K562 (cell line): ENCODE results near the gene TTC5. TPM values are rescaled to one million over a fixed set of nuclear protein-coding genes. Genes with fewer than 3 reads are reported as not detected.
A peak's percentile ranks its signal among the peaks of the same experiment; 100 is the strongest.

Experiments
- ESRRA ChIP-seq: fragments of 450-650 bp; IDR thresholded peaks from 2 replicates; pipeline ENCODE4 v1.6.1; 2014; ENCODE audit warnings: low read depth, mild to moderate bottlenecking, moderate library complexity, borderline replicate concordance
- ETV1 ChIP-seq: fragments of 450-650 bp; conservative IDR thresholded peaks from 2 replicates; pipeline ENCODE4 v1.6.1; 2016; ENCODE audit warnings: missing genetic modification characterization, control low read depth, low read depth, missing compliant biosample characterization
- ETV6 ChIP-seq, 3 experiments: fragments of 150-350 bp in 1 of 3; sonication (generic) in 1 of 3; formaldehyde crosslinking in 1 of 3; IDR thresholded peaks; 2 replicates each; pipeline versions ENCODE4 v1.6.1 to v1.8.0; 2014 to 2022; ENCODE audit warnings: borderline replicate concordance in 2 of 3, low read depth in 2 of 3, antibody characterized with exemption in 1 of 3, low read length in 1 of 3, mild to moderate bottlenecking in 1 of 3, missing genetic modification reagents in 1 of 3
- KHSRP ChIP-seq: fragments of 450-650 bp; IDR thresholded peaks from 2 replicates; pipeline ENCODE4 v1.6.1; 2017
- NBN ChIP-seq: fragments of 450-650 bp; IDR thresholded peaks from 2 replicates; pipeline ENCODE4 v1.6.1; 2016; ENCODE audit warnings: low read depth, mild to moderate bottlenecking
- PHF20 ChIP-seq: fragments of 450-650 bp; IDR thresholded peaks from 2 replicates; pipeline ENCODE4 v1.6.1; 2018; ENCODE audit not compliant: partially characterized antibody
- POLR2H ChIP-seq: IDR thresholded peaks from 2 replicates; pipeline ENCODE4 v1.6.1; 2016; ENCODE audit warnings: missing genetic modification characterization, low read depth, mild to moderate bottlenecking, control low read depth, missing compliant biosample characterization, moderate library complexity
- SRF ChIP-seq, 2 experiments: fragments of 250-450, 450-650 bp in 1 of 2; sonication (Bioruptor Pico) in 1 of 2; sonication (generic) in 1 of 2; formaldehyde crosslinking; IDR thresholded peaks; 2 replicates each; pipeline versions ENCODE4 v1.5.0 to v1.5.1; 2020 to 2022; ENCODE audit warnings: mild to moderate bottlenecking in 1 of 2, missing genetic modification reagents in 1 of 2
- TGIF2 ChIP-seq: sonication (generic); formaldehyde crosslinking; IDR thresholded peaks from 2 replicates; pipeline ENCODE4 v1.8.1; 2022; ENCODE audit warnings: mild to moderate bottlenecking, missing genetic modification reagents, moderate library complexity
- ZNF707 ChIP-seq: fragments of 250-450 bp; sonication (Bioruptor Pico); conservative IDR thresholded peaks from 2 replicates; pipeline ENCODE4 v1.8.0; 2022; ENCODE audit warnings: inconsistent platforms, mild to moderate bottlenecking, moderate library complexity
- polyA plus RNA-seq, 8 experiments: library from polyadenylated mRNA; depleted of rRNA in 4 of 8; stranded (reverse) in 5 of 8; unstranded in 3 of 8; fragments of >200 nt; fragmentation: Nextera tagmentation in 2 of 8; fragmentation: Illumina TruSeq in 1 of 8; extraction: Ambion mirVana in 2 of 8; extraction: Trizol in 1 of 8; gene quantifications; 2 replicates each; pipeline versions ENCODE4 v1.2.1 to v1.2.3, GENCODE V29; 2011 to 2014; ENCODE audit warnings: inconsistent platforms in 1 of 8, missing spikeins in 1 of 8
- total RNA-seq, 7 experiments: library from RNA; depleted of rRNA in 6 of 7; stranded (reverse); fragments of >200 nt in 6 of 7; fragmentation: Illumina TruSeq in 2 of 7; extraction: Trizol in 2 of 7; gene quantifications; 2 replicates each; pipeline versions ENCODE4 v1.2.1 to v1.2.3, GENCODE V29; 2011 to 2021; ENCODE audit warnings: low replicate concordance in 1 of 7
- TF ChIP-seq, protein P1 (sequence below): fragments of 450-650 bp; IDR thresholded peaks from 2 replicates; pipeline ENCODE4 v1.6.1; 2014; ENCODE audit warnings: low read depth, mild to moderate bottlenecking, moderate library complexity, borderline replicate concordance
- TF ChIP-seq, protein P2 (sequence below): fragments of 450-650 bp; IDR thresholded peaks from 2 replicates; pipeline ENCODE4 v1.6.1; 2016; ENCODE audit warnings: mild to moderate bottlenecking
- TF ChIP-seq, protein P3 (sequence below), 2 experiments: fragments of 450-650 bp; IDR thresholded peaks; 2 replicates each; pipeline ENCODE4 v1.6.1; 2018; ENCODE audit warnings: mild to moderate bottlenecking in 2 of 2, low read depth in 1 of 2; ENCODE audit not compliant: partially characterized antibody in 2 of 2
- TF ChIP-seq, protein P4 (sequence below): IDR thresholded peaks from 2 replicates; pipeline ENCODE4 v1.6.1; 2011; ENCODE audit warnings: borderline replicate concordance, low read depth, mild to moderate bottlenecking, moderate library complexity, low read length; ENCODE audit not compliant: insufficient read depth, poor library complexity, severe bottlenecking

The TTC5 gene
- total and polyA plus RNA-seq, 9 of the 15 experiments (the other 6 are each of a cell fraction or from before 2014, with no cell fraction given): 4.8 to 17.1 (median 7.5) TPM

DNA sequence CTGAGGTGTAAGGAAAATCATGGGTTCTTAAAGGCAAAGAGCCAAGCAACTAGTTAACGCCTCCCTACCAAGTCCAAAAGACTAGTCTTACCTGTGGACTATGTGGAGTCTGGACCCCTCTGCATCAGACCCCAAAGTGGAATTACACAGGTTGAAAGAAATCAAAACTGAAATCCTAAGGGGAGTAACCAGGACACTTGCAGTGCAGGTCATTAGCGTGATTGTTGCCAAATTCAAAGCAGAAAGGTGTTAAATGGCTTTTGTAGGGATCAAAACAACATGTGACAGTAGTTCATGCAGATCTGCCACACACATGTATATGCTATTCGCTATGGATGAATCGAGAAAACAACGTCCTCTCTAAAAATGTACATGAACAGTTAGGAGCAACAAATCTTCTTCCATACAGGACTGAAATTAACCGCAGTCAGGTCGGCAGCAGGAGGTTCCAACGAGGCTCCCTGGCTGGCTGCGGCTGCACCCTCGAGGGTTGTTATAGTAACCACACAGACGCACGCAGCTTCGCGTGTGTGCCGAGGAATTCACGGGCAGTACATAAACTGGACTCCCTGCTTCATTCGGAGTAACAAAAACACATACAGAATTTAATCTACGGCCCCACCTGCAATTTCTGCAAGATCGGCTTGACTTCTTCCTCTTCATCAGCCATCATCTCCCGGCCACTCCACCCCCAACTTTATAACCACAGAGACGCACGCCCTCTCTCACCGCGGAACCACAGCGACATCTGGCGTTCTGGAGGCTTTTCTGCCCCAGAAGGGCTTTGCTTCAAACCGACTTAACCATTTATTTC is at the start of gene TTC5 (continued):
- TF ChIP-seq ESRRA (peak; percentile 68; the same call in 1 of the 2 replicates), ZNF707 (CRISPR knock-in tag) (no peak), PHF20 (no peak), ETV6 (IDR thresholded peaks at IDR 0.05; ENCODE audit: borderline replicate concordance in 1 of 2, low read depth in 2 of 2, low read length in 1 of 2) (no peak), ETV6 (CRISPR knock-in tag; IDR thresholded peaks at IDR 0.05; ENCODE audit: borderline replicate concordance) (no peak), NBN (peak; percentile 81), KHSRP (no peak), TGIF2 (CRISPR knock-in tag) (no peak), SRF (CRISPR knock-in tag; IDR thresholded peaks at IDR 0.05) (no peak), ETV1 (no peak), POLR2H (tag) (no peak)
- TF ChIP-seq, protein P1, sequence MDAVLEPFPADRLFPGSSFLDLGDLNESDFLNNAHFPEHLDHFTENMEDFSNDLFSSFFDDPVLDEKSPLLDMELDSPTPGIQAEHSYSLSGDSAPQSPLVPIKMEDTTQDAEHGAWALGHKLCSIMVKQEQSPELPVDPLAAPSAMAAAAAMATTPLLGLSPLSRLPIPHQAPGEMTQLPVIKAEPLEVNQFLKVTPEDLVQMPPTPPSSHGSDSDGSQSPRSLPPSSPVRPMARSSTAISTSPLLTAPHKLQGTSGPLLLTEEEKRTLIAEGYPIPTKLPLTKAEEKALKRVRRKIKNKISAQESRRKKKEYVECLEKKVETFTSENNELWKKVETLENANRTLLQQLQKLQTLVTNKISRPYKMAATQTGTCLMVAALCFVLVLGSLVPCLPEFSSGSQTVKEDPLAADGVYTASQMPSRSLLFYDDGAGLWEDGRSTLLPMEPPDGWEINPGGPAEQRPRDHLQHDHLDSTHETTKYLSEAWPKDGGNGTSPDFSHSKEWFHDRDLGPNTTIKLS: peak; percentile 58; the same call in 1 of the 2 replicates
- TF ChIP-seq, protein P2, sequence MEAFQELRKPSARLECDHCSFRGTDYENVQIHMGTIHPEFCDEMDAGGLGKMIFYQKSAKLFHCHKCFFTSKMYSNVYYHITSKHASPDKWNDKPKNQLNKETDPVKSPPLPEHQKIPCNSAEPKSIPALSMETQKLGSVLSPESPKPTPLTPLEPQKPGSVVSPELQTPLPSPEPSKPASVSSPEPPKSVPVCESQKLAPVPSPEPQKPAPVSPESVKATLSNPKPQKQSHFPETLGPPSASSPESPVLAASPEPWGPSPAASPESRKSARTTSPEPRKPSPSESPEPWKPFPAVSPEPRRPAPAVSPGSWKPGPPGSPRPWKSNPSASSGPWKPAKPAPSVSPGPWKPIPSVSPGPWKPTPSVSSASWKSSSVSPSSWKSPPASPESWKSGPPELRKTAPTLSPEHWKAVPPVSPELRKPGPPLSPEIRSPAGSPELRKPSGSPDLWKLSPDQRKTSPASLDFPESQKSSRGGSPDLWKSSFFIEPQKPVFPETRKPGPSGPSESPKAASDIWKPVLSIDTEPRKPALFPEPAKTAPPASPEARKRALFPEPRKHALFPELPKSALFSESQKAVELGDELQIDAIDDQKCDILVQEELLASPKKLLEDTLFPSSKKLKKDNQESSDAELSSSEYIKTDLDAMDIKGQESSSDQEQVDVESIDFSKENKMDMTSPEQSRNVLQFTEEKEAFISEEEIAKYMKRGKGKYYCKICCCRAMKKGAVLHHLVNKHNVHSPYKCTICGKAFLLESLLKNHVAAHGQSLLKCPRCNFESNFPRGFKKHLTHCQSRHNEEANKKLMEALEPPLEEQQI: peak; percentile 92
- TF ChIP-seq, protein P3, sequence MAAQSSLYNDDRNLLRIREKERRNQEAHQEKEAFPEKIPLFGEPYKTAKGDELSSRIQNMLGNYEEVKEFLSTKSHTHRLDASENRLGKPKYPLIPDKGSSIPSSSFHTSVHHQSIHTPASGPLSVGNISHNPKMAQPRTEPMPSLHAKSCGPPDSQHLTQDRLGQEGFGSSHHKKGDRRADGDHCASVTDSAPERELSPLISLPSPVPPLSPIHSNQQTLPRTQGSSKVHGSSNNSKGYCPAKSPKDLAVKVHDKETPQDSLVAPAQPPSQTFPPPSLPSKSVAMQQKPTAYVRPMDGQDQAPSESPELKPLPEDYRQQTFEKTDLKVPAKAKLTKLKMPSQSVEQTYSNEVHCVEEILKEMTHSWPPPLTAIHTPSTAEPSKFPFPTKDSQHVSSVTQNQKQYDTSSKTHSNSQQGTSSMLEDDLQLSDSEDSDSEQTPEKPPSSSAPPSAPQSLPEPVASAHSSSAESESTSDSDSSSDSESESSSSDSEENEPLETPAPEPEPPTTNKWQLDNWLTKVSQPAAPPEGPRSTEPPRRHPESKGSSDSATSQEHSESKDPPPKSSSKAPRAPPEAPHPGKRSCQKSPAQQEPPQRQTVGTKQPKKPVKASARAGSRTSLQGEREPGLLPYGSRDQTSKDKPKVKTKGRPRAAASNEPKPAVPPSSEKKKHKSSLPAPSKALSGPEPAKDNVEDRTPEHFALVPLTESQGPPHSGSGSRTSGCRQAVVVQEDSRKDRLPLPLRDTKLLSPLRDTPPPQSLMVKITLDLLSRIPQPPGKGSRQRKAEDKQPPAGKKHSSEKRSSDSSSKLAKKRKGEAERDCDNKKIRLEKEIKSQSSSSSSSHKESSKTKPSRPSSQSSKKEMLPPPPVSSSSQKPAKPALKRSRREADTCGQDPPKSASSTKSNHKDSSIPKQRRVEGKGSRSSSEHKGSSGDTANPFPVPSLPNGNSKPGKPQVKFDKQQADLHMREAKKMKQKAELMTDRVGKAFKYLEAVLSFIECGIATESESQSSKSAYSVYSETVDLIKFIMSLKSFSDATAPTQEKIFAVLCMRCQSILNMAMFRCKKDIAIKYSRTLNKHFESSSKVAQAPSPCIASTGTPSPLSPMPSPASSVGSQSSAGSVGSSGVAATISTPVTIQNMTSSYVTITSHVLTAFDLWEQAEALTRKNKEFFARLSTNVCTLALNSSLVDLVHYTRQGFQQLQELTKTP (IDR thresholded peaks at IDR 0.05; ENCODE audit: low read depth in 1 of 2, partially characterized antibody in 2 of 2): peak in 1 of 2 experiments; percentile 53
- TF ChIP-seq, protein P4, sequence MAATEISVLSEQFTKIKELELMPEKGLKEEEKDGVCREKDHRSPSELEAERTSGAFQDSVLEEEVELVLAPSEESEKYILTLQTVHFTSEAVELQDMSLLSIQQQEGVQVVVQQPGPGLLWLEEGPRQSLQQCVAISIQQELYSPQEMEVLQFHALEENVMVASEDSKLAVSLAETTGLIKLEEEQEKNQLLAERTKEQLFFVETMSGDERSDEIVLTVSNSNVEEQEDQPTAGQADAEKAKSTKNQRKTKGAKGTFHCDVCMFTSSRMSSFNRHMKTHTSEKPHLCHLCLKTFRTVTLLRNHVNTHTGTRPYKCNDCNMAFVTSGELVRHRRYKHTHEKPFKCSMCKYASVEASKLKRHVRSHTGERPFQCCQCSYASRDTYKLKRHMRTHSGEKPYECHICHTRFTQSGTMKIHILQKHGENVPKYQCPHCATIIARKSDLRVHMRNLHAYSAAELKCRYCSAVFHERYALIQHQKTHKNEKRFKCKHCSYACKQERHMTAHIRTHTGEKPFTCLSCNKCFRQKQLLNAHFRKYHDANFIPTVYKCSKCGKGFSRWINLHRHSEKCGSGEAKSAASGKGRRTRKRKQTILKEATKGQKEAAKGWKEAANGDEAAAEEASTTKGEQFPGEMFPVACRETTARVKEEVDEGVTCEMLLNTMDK: peak; percentile 74
